Activated CD8-positive, alpha-beta memory T cell treated with anti-CD3 and anti-CD28 coated beads for 1 hour (primary cell): ENCODE data around the gene AGO1.

Source experiments
- DNase-seq, 2 donors: peaks; one replicate each; pipeline ENCODE4 v3.0.0-alpha.2; 2020; ENCODE audit warnings: low read depth in 1 of 2; ENCODE audit errors: extremely low read depth in 1 of 2

Gene AGO1

DNA sequence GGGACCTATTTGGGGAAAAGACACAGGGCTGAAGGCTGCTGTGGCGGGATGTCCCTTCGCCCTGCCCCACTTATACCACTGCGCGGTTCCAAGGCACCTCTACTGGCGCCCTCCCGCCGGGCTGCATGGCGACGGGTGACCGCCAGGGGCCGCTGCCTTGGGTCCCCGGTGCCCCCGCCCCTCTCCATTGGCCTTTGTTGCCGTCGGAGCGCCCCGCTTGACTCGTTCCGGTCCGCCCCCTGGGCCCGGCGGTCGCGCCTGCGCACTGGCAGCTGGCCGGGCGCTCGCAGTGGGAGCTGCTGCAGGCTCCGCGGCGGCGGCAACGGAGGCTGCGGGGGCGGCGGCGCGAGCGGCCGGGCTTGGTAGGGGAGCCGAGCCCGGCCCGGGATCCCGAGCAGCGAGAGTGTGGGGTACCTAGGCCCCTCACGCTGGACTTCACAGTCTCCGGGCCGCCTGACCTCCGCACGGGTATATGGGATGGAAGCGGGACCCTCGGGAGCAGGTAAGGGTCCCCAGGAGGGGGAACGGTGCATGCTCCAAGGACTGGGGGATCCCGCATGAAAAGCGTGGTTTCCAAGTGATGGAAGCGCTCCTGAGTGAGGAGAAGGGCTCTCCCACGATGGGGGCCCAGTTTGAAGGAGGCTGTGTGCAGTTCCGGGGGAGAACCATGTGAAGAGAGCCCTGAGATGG, at the start of gene AGO1:
Gene AGO1, plus strand, starts transcription at position 265 of the 690 bp plus-strand sequence. Its CDS starts 213 bp downstream, at position 478.
- DNase-seq = peak; percentile 94 to 97

DNA sequence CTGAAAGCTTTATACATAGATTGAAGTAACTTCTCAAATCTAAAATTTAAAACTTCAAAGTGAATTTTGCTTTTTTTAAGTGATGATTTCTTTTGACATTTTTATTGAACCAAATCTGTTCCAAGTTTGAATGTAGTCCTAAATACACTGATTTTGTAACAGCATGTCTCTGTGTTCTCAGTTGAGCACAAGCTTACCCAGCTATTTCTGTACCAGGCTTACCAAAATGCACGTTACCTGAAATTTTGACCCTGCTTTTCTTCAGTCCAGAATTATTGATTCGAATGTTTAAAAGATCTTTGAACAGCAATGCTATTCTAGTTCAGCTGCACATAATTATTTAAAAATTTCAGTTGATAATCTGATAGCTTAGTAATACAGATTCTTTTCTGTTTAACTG, 49.6 kb upstream of the AGO1 start:
- DNase-seq = no peak

DNA sequence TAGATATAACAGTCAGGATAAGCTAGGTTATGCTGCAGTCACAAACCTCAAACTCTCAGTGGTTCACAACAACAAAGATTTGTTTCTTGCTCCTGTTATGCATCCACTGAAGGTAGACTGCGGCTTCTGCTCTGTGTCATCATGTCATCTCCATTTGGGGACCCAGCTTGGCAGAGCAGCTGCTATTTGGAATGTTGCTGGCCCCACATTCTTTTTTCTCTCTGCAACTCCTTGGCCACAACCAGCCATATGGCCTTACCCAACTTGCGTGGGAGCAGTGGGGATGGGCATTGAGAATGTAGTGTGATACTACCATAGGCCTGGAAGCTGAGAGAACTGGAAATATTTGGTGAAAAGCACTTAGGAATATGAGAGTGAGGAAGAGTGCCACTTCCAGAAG, 48.8 kb upstream of the AGO1 start:
- no peak for DNase-seq

DNA sequence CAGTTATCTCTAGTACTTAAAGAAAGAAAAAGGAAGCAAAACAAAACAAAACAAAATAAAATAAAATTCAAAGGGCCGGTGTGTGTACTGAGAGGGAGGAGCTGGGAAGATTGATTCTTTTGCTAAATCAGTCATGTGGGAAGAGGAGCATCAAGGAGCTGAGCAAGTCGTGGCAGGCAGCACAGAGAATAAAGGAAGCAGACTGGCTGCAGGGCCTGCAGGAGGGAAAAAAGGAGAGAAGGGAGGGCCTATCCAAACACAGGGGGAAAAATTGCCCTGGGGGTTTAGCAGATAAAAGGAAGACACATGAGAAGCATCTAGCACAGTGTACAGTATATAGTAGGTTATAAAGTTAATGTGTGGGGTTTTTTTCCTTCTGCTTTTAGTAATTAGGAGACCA, 47.6 kb upstream of the AGO1 start:
- DNase-seq = no peak

DNA sequence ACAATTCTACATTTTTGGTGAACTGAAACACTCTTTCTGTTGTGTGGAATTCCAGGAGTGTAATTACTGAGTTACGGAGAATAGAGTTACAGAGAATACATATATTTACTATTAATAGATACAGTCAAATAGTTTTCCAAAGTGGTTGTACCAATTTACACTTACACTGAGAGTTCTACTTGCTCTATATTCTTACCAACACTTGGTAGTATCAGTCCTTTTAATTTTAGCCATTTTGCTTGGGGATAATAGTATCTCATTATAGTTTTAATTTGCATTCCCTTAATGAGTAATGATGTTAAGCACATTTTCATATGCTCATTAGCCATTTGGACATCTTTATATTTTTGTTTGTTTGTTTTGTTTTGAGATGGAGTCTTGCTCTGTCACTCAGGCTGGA, 46.3 kb upstream of the AGO1 start:
- DNase-seq = no peak

DNA sequence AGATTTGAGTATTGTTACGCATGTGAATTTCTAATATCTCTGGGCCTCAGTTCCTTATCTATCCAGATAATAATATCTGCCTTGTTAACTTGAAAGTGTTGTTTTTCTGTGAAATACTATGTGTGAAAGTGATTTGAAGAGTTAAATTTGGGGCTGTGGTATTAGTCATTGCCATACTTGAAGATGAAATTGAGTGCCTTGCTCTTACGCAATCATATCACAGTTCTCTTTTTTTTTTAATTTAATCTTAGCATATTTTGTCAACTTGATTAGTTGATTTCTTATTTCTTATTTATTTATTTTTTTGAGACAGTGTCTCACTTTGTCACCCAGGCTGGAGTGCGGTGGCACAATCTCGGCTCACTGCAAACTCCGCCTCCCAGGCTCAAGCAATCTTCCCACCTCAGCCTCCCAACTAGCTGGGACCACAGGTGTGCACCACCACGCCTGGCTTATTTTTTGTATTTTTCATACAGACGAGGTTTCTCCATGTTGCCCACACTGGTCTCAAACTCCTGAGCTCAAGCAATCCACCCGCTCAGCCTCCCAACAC, 44.2 kb upstream of the AGO1 start:
- DNase-seq = no peak

DNA sequence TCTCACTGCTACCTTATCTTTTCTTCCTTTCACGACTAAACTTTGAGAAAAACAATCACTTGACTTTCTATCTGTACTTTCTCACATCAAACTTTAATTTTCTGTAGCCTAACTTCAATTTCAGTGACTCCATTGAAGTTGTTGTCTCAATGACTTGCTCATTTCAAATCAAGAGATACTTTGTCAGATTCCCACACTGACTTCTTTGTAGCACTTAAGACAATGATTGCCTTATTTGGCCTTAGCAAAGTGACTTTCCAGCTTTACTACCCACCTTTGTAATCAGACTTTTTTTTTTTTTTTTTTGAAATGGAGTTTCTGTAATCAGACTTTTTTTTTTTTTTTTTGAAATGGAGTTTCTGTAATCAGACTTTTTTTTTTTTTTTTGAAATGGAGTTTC, 38.2 kb upstream of the AGO1 start:
- no peak for DNase-seq

DNA sequence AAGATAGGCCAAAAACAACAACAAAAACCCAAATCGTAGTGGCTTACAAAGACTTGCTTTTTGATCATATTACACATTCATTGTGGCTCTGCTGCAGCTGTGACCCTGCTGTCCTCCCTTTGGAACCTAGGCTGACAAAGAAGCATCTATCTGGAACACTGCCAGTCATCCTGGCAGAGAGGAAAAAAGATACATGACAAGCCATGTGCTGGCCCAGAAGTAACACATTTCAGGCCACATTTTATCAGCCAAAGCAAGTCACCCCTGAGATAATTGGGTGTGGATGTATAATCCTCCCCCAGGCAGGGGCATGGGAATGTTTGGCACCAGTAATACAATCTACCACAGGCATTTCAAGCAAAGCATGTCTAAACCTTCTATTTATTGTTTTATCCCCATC, 37.2 kb upstream of the AGO1 start:
- DNase-seq = no peak

DNA sequence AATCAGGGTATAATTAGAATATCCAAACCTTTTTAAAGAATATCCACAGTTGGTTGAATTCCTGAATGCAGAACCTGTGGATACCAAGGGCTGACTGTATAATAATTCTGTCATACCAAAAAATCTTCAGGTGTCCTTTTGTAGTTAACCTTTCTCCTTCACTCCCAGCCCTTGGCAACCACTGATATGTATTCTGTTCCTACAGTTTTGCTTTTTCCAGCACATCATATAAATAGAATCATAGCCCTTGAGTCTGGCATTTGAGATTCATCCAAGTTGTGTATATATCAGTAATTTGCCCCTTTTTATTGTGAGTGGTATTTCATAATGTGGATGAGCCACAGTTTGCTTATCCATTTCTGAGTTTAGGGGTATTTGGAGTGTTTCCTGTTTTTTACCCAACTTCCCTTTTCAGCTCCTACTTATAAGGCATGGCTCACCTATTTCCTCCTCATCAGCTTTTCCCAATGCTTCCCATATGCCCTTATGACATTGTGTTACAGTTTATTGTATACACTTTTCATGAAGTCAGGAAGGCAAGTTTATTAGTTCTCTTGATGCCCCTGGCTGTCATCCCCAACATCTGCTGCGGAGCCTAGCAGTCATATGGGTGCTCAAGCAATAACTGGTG, 35.0 kb upstream of the AGO1 start:
- no peak for DNase-seq

DNA sequence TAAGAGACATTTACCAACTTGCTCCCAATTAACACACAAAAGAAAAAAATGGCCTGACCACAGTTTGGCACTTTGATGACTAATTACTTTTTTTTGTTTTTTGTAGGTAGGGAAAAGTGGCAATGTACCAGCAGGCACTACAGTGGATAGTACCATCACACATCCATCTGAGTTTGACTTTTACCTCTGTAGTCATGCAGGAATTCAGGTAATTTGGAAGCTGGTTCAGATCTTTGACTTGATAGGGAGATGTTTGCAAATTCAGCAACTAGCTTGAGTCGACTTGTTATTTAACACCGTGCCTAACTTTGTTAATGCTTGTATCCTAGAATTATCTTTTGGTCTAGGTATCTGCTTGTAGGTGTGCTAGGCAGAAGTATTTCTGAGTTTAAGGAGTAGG, 33.0 kb upstream of the AGO1 start:
- DNase-seq = no peak

DNA sequence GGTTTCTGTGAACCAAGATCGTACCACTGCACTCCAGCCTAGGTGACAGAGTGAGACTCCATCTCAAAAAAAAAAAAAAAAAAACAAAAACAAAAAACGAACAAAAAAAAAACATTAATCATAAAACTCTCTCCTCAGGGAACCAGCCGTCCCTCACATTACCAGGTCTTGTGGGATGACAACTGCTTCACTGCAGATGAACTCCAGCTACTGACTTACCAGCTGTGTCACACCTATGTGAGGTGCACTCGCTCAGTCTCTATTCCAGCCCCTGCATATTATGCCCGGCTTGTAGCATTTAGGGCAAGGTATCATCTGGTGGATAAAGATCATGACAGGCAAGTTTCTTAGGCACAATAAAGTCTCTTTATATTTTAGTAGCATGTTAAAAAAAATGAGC, 32.3 kb upstream of the AGO1 start:
- no peak for DNase-seq

DNA sequence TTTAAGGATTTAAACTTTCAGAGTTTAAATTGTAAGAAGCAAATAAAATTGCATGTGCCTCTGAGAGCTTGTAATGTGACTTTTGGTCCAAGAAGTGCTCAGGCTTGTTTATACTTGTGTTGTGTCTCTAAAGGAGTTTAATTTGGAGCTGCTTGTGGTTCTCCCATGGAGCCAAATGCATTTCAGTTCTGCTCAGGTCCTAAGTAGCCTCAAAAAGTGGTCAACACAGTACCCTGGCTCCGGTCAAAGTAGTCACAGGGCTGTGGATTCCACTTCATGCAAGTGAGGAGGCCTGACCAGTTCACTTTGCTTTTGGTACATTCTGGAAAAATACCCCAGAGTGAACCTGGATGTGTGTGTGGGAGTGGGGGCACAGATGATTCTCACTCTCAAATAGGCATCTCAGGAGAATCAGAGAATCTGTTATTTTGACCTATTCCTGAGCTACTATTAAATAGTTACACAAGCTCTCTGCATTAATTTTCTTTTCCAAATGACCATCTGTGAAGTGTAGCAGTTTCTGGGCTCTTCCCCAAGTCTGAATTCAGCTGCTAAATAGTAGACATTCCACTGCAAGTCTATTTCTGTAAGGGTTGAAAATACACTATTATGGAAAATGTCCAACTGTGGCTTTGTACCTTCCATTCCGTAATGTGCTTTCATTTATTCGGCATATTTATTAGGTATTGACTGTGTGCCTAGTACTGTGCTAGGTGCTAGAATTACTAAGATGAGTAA, 31.7 kb upstream of the AGO1 start:
- DNase-seq = no peak

DNA sequence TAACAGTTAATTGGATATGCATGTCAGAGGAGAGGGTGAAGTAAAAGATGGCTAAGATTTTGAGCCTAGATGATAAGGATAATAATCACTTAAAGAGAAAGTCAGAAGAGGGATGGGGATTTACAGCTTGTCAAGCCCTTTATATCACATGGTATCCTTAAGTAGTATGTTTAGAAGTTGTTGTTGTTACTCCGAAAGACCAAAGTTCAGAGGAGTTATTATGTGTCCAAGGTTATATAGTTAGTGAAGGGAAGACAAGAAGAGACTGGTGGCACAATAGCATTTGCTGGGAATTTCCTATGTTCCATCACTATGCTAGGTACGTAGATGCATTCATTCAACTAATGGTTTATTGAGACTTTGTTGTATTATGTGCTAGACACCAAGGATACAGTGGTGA, 30.8 kb upstream of the AGO1 start:
- no peak for DNase-seq

DNA sequence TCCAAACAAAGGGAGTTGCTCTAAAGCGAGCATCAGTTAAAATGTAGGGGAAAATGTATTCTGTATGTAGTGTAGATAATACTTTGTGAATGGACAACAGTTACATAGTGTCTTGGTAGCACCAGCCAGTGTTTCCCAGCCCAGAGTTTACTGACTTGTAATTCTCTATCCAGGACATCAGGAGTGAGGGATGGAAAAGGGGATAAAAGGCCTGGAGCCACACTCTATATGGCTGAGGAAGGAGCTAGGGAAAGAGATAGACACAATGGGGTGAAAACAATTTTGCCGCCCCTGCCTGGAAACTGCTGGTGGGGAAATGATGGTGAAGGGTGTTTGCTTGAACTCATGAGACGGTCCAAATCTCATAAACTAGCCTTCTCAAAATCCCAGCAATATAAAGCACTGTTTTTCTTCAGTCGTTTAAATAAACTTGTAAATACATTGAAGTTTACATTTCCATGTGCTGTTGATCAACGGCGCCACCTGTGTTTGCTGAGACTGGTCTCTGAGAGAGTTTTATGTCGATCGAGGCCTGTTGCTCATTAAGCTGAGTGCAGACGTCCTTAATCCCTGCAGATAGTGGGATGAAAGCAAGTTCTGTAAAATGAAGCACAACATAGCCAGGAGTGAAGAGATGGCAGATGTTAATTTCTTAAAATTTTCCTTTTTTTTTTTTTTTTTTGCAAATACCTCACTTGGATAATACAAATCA, 27.9 kb upstream of the AGO1 start:
- no peak for DNase-seq

DNA sequence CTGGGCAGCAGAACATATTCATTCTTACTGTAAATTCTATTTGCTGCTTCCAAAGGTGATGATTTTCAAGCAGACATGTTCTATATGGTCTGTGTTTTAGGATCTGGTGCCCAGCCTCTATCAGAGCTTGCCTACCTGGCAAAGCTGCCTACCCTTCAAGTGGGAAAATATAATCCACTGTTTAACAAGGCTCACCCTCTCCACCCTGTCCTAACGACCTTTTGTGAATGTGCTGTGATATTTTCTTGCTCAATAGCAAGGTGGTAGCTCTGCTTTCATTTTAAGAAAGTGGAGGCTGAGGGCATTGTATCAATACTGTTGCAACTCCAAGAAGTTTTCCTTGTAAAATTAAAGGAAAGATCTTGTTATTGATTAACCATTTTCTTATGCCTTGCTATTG, 26.0 kb upstream of the AGO1 start:
- no peak for DNase-seq

DNA sequence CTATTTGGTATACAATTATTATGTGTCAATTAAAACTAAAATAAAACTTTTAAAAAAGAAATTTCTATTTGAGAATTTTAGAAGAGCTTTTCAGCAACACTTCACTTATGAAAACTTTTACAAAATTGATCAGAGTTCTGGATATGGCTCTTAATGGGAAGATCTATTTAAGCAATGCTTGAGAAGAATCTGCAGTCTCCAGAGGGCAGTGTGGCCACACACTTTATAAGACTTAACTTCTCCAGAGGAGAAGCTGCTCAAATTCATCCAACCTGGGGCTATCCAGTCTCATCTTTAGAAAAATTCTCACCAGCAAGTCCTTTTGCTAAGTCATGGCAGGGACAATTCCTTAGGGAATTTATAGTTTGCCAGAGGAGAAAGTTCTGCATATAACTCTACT, 25.2 kb upstream of the AGO1 start:
- DNase-seq = no peak

DNA sequence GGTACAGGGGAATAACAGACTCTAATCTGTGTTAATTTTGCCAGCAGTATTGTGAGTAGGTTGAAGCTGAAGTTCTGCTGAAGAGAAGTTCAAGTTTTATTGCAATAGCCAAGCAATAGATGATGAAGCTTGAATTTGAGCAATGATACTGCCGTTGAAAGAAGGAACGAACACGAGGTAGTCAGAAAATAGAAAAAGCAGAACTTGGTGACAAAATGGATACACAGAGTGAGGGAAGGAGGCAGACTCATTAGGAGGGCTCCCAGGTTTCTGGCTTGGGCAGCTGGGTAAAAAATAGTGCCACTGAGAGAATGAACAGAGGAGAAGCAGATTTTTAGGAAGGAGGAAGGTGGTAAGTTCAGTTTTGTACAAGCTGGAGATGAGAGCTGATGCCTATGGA, 22.3 kb upstream of the AGO1 start:
- DNase-seq = no peak

DNA sequence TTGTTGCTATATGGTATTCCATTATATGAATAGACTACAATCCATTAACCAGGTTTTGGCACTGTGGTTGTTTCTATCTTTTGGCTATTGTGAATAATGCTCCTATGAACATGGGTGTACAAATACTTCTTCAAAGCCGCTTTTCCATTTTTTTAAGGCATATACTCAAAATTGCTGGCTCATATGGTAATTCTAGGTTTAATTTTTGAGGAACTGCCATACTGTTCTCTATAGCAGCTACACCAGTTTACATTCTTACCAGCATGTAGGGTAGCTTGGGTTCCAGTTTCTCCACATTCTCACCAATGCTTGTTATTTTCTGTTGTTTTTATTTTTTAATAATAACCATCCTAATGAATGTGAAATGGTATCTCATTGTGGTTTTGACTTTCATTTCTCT, 19.9 kb upstream of the AGO1 start:
- no peak for DNase-seq

DNA sequence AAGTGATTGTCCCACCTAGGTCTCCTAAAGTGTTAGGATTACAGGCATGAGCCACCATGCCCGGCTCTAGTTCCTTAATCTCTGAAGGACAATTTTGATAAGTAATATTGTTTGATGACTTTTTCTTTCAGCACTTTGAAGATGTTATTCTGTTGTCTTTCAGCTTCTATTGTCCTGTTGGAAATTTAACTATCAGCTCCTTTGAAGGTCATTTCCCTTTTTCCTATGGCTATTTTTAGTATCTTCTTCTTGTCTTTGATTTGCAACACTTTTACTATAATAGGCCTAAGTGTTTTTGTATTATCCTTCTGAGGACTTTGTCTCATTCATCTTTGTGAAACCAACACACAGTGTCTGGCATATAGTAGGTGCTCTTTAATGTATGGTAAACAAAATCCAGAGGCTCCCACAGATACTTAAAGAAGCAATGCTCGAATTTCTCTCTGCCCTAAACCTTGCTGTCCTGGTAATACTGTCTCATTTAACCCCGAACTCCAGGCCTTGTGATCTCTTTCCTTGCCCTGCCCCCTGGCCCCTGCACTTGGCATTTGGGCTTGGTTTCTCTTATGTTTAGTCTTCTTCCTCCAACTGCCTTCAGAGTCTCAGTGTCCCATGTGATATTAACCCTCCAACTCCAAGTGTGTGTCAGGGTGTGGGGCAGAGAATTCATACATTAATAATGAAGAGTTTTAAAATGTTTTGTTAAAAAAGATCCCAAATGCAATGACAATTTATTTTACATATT, 19.0 kb upstream of the AGO1 start:
- no peak for DNase-seq

DNA sequence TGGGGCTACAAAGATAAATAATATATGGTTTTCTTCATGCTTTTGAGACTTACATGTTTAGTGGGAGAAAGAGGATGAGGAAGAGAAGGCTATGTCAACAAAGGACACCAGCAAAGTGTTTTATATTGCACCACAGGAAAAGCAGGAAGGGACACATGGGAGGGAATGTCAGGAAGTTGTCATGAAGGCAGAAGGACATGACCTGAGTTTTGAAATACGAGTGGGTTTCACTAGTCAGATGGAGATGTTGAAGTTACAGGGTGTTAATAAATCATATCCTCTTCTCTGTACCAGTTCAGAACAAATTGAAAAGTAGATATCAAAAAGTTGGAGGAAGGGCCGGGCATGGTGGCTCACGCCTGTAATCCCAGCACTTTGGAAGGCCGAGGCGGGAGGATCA, 18.2 kb upstream of the AGO1 start:
- no peak for DNase-seq

DNA sequence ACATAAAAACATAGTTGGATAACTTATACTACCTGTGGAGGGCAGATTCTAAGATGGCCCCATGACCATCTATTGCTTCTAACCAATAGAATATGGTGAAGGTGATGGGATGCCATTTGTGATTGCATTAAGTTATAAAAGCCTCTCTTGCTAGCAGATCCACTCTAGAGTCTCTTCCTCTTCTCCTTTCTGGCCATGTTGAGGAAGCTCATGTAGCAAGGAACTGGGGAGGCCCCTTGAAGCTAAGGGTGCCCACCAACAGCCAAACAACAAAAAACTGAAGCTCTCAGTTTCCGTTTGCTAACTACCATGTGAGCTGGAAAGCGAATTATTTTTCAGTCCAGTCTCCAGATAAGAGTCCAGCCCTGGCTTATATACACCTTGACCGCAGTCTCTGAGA, 16.0 kb upstream of the AGO1 start:
- no peak for DNase-seq
